GM19043 (cell line): ENCODE data around the gene CTU1.

Source experiments
- ATAC-seq: cut with Tn5 transposase; IDR thresholded peaks from one replicate; pipeline ENCODE4 v1.9.1; 2021; ENCODE audit warnings: low read depth; ENCODE audit not compliant: unreplicated experiment

The CTU1 gene

GRCh38 chr19:51108805-51109146 is 567 bp upstream of the CTU1 start:
- ATAC-seq: peak; percentile 10

GRCh38 chr19:51107406-51108065 is 673 bp downstream of the CTU1 start:
- ATAC-seq: peak; percentile 8

- no peak for ATAC-seq
Measured at GRCh38 chr19:51103926-51104341, 4.3 kb downstream of the CTU1 start.

- ATAC-seq: no peak
Measured at GRCh38 chr19:51102991-51103390, 5.2 kb downstream of the CTU1 start.

GRCh38 chr19:51101171-51101865 is 6.9 kb downstream of the CTU1 start:
- ATAC-seq: no peak

GRCh38 chr19:51100601-51101000 is 7.6 kb downstream of the CTU1 start:
- ATAC-seq: no peak

GRCh38 chr19:51099047-51099382 is 9.2 kb downstream of the CTU1 start:
- no peak for ATAC-seq

- no peak for ATAC-seq
Measured at GRCh38 chr19:51098365-51099046, 9.7 kb downstream of the CTU1 start.

GRCh38 chr19:51097796-51098195 is 10.4 kb downstream of the CTU1 start:
- ATAC-seq: no peak

- no peak for ATAC-seq
Measured at GRCh38 chr19:51097166-51097738, 11.0 kb downstream of the CTU1 start.

- ATAC-seq: no peak
Measured at GRCh38 chr19:51096473-51097165, 11.6 kb downstream of the CTU1 start.

- no peak for ATAC-seq
Measured at GRCh38 chr19:51094696-51095279, 13.4 kb downstream of the CTU1 start.

GRCh38 chr19:51093510-51094345 is 14.5 kb downstream of the CTU1 start:
- no peak for ATAC-seq

- ATAC-seq: no peak
Measured at GRCh38 chr19:51093101-51093500, 15.1 kb downstream of the CTU1 start.

- no peak for ATAC-seq
Measured at GRCh38 chr19:51091895-51092873, 16.0 kb downstream of the CTU1 start.

GRCh38 chr19:51091126-51091525 is 17.1 kb downstream of the CTU1 start:
- no peak for ATAC-seq

- ATAC-seq: no peak
Measured at GRCh38 chr19:51090471-51090870, 17.7 kb downstream of the CTU1 start.

- no peak for ATAC-seq
Measured at GRCh38 chr19:51089786-51090185, 18.4 kb downstream of the CTU1 start.
